Naive thymus-derived CD4-positive, alpha-beta T cell (primary cell): ENCODE measurements around the gene ZDHHC17. TPM values are rescaled to one million over a fixed set of nuclear protein-coding genes. Genes with fewer than 3 reads are reported as not detected.
A peak's percentile ranks its signal among the peaks of the same experiment; 100 is the strongest.

Source experiments
- ATAC-seq: fragments of 150-1000 bp; cut with Tn5 transposase; 2 replicates; pipeline ENCODE4 v1.10.0; 2021; ENCODE audit warnings: mild to moderate bottlenecking, moderate library complexity
- CTCF ChIA-PET: fragments of 350-600 bp; sonication (Branson Sonifier 250); formaldehyde crosslinking; loops from one replicate; lab custom pipeline; 2021; ENCODE audit warnings: antibody characterized with exemption; lab: Charles Lee
- POLR2A ChIA-PET: fragments of 350-600 bp; sonication (Branson Sonifier 250); formaldehyde crosslinking; loops from one replicate; lab custom pipeline; 2021; ENCODE audit warnings: antibody characterized with exemption, inconsistent platforms; lab: Charles Lee
- DNase-seq, 9 donors: peaks; one replicate each; pipeline versions ENCODE4 v3.0.0 to v3.0.0-alpha.2; 2020 to 2022; ENCODE audit warnings: mixed read lengths in 1 of 9
- H3K27ac ChIP-seq: one replicate; pipeline ENCODE4 v1.7.0; 2013; ENCODE audit warnings: mild to moderate bottlenecking, low read depth, low read length, moderate library complexity
- H3K27me3 ChIP-seq, 2 donors: one replicate each; pipeline ENCODE4 v1.7.0; 2013; ENCODE audit warnings: low read length in 2 of 2, mild to moderate bottlenecking in 2 of 2, moderate library complexity in 2 of 2; ENCODE audit not compliant: control insufficient read depth in 2 of 2, insufficient read depth in 2 of 2
- H3K36me3 ChIP-seq, 3 experiments: 1 replicate in 2 of 3; 2 replicates in 1 of 3; pipeline ENCODE4 v1.7.0; 2013; ENCODE audit warnings: low read length in 3 of 3, mild to moderate bottlenecking in 3 of 3, moderate library complexity in 1 of 3; ENCODE audit not compliant: insufficient read depth in 3 of 3, control insufficient read depth in 2 of 3
- H3K4me1 ChIP-seq, 2 donors: one replicate each; pipeline ENCODE4 v1.7.0; 2013; ENCODE audit warnings: low read length in 2 of 2, mild to moderate bottlenecking in 2 of 2, moderate library complexity in 1 of 2; ENCODE audit not compliant: control insufficient read depth in 2 of 2, insufficient read depth in 2 of 2
- H3K4me3 ChIP-seq: 2 replicates; pipeline ENCODE4 v1.7.0; 2013; ENCODE audit warnings: mild to moderate bottlenecking, low read length
- H3K9me3 ChIP-seq, 3 experiments: 1 replicate in 2 of 3; 2 replicates in 1 of 3; pipeline ENCODE4 v1.7.0; 2013; ENCODE audit warnings: low read length in 3 of 3; ENCODE audit not compliant: control insufficient read depth in 2 of 3
- H3K27ac Mint-ChIP-seq, 9 donors: one replicate each; pipeline ENCODE4 v1.8.0; 2020 to 2022; ENCODE audit warnings: mixed read lengths in 9 of 9, mild to moderate bottlenecking in 8 of 9, moderate library complexity in 5 of 9, inconsistent platforms in 2 of 9
- H3K27me3 Mint-ChIP-seq, 5 donors: one replicate each; pipeline ENCODE4 v1.8.0; 2021 to 2022; ENCODE audit warnings: mixed read lengths in 5 of 5, mild to moderate bottlenecking in 1 of 5
- H3K36me3 Mint-ChIP-seq, 5 donors: one replicate each; pipeline ENCODE4 v1.8.0; 2020 to 2022; ENCODE audit warnings: mixed read lengths in 5 of 5, mild to moderate bottlenecking in 3 of 5, inconsistent platforms in 1 of 5
- H3K4me1 Mint-ChIP-seq, 7 donors: one replicate each; pipeline ENCODE4 v1.8.0; 2020 to 2022; ENCODE audit warnings: mixed read lengths in 7 of 7, mild to moderate bottlenecking in 3 of 7, inconsistent platforms in 1 of 7
- H3K4me3 Mint-ChIP-seq, 10 donors: one replicate each; pipeline ENCODE4 v1.8.0; 2020 to 2022; ENCODE audit warnings: mild to moderate bottlenecking in 10 of 10, mixed read lengths in 10 of 10, moderate library complexity in 6 of 10, inconsistent platforms in 2 of 10
- H3K9me3 Mint-ChIP-seq, 11 donors: one replicate each; pipeline ENCODE4 v1.8.0; 2020 to 2022; ENCODE audit warnings: mixed read lengths in 11 of 11, mild to moderate bottlenecking in 4 of 11, inconsistent platforms in 1 of 11, moderate library complexity in 1 of 11
- intact Hi-C, 2 donors: fragments of 100-400 bp; cut with micrococcal nuclease; formaldehyde crosslinking; loops; one replicate each; pipeline ENCODE4 v1.15.1; 2023
- polyA plus RNA-seq, 2 donors: library from polyadenylated mRNA; unstranded; fragments of 300-500 nt; fragmentation: Illumina TruSeq; gene quantifications; one replicate each; pipeline ENCODE4 v1.2.3, GENCODE V29; 2021
- total RNA-seq, 6 experiments: library from RNA in 5 of 6; stranded (reverse) in 5 of 6; gene quantifications; 1 replicate in 5 of 6; 2 replicates in 1 of 6; pipeline ENCODE4 v1.2.3 and lab custom pipeline; 2021 to 2026

ZDHHC17 gene
- total and polyA plus RNA-seq, 7 experiments from 2014 or later: 12.4 to 60.9 (median 47.9) TPM

DNA sequence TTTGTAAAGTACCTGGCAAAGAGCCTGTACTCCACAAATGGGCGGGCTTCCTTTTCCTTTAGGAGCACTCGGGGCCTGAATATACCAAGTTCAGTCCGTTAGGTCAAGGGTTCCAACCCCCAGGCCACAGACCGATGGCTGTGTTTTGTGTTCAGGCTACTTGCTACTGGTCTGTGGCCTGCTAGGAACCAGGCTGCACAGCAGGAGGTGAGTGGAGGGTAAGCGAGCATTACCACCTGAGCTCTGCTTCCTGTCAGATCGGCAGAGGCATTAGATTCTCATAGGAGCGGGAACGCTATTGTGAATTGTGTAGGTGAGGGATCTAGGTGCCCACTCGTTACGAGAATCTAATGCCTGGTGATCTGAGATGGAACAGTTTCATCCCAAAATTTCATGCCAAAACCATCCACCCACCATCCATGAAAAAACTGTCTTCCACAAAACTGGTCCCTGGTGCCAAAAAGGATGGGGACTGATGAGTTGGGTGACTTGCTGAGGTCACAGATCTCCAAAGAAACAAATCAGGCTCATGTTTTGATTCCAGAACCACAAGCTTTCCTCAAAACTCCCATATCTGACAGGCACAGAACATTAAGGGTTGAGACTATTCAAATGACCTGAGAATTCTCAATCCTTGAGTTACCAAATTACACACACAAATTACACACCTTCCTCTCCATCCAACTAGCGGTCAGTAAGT, 110.7 kb downstream of the ZDHHC17 start:
- Mint-ChIP-seq H3K36me3 (no peaks in the 10 kb centered on the region), H3K27me3 (peaks cover 36 to 68% (median 60%) of the 10 kb centered on the region in 5 donors), H3K4me1 (peaks cover 4 to 20% (median 11%) of the 10 kb centered on the region in 7 donors), H3K27ac (no peak overlapping the region), H3K4me3 (no peak overlapping the region), H3K9me3 (peaks cover 0 to 2% (median 0%) of the 10 kb centered on the region in 11 donors)
- POLR2A ChIA-PET: no interaction called here
- no peaks in the 10 kb centered on the region for H3K9me3 ChIP-seq
- no peak overlapping the region for H3K4me3 ChIP-seq
- no peak for ATAC-seq
- DNase-seq: no peak
- no peak overlapping the region for H3K27ac ChIP-seq
- H3K4me1 ChIP-seq: peaks cover 6% of the 10 kb centered on the region in 2 donors
- H3K36me3 ChIP-seq: no peaks in the 10 kb centered on the region
- peaks cover 0 to 10% of the 10 kb centered on the region in 2 donors for H3K27me3 ChIP-seq
- CTCF ChIA-PET: no interaction called here
- intact Hi-C loops: loop anchor here in 1 of 2 donors (5.0 kb wide), 3 partner anchors 138 to 317 kb away; partner anchors contain the start of genes E2F7 and OSBPL8

DNA sequence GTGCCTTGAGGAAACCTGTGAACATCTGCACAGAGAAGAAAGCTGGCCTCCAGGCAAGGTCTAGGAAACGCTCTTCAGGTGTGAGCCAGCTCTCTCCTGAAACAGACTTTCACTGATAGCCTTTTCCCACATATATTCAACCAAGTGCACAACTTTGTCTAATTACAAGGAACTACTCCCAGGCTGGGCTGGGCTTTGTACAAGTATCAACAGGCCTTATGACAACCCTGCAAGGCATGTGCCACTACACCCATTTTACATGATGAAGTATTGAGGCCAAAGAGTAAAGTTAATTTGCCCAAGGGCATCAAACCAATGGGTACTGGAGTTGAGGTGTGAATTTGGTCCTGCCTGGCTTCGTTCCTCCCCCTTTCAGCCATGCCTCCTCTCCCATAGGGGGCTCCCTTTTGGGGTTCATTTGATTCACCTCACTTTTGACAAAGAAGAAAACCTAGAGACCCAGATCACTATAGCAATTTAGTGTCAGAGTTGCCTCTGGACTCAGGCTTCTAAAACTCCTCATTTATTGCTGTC, 112.8 kb downstream of the ZDHHC17 start:
- H3K36me3 Mint-ChIP-seq: no peaks in the 10 kb centered on the region
- H3K4me1 Mint-ChIP-seq: peaks cover 5 to 23% (median 14%) of the 10 kb centered on the region in 7 donors
- Histone ChIP-seq H3K4me3 (no peak overlapping the region), H3K36me3 (no peaks in the 10 kb centered on the region), H3K4me1 (peaks cover 6% of the 10 kb centered on the region in 2 donors), H3K27me3 (peaks cover 0 to 10% of the 10 kb centered on the region in 2 donors), H3K9me3 (no peaks in the 10 kb centered on the region), H3K27ac (no peak overlapping the region)
- POLR2A ChIA-PET: no interaction called here
- H3K27me3 Mint-ChIP-seq: peaks cover 57 to 63% (median 63%) of the 10 kb centered on the region in 5 donors
- peaks cover 0 to 2% (median 0%) of the 10 kb centered on the region in 11 donors for H3K9me3 Mint-ChIP-seq
- no peak overlapping the region for H3K27ac Mint-ChIP-seq
- CTCF ChIA-PET: no interaction called here
- peak overlapping the region in 3 of 10 donors; percentile 11 to 93 (median 34) for H3K4me3 Mint-ChIP-seq
- no peak for ATAC-seq
- DNase-seq: no peak
- intact Hi-C loops: loop anchor here in 1 of 2 donors (5.0 kb wide), 3 partner anchors 136 to 319 kb away; partner anchors contain the start of genes E2F7 and OSBPL8

DNA sequence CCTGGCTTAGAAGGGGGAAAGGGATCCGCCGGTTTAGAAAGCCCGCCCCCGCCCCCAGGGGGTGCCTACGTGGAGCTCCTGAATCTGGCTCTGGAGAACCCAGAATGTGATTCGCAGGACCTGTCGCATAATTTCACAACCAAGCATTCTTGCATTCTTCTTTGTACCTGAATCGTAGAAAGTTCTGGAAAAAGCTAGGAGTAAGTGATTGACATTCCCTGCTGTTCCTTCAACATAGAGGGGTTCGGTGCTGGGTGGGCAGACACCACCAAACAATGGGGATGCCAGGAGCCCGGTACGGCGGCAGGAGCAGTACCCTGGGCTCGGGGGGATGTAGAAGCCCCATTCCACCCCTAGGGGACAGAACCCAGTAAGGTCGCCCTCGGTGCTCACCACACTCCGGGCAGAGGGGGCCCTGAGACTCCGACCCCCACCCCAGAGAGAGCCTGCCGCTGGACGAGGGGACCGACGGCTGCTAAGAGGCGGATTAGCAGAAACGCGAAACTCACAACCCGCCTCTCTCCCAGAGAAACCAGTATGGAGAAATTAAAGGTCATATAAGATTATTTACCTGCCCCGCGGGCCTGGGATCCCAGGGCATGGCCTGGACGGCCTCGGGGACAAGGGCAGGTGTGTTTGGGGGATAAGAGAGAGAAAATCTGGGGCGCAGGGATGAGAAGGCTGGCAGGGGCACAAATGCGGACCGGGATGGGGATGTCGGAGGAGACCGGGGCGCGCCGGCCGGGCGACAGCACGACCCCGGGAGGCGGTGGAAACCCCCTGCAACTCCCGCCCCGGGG, 114.4 kb downstream of the ZDHHC17 start:
- CTCF ChIA-PET: no interaction called here
- ATAC-seq: peak; percentile 36

DNA sequence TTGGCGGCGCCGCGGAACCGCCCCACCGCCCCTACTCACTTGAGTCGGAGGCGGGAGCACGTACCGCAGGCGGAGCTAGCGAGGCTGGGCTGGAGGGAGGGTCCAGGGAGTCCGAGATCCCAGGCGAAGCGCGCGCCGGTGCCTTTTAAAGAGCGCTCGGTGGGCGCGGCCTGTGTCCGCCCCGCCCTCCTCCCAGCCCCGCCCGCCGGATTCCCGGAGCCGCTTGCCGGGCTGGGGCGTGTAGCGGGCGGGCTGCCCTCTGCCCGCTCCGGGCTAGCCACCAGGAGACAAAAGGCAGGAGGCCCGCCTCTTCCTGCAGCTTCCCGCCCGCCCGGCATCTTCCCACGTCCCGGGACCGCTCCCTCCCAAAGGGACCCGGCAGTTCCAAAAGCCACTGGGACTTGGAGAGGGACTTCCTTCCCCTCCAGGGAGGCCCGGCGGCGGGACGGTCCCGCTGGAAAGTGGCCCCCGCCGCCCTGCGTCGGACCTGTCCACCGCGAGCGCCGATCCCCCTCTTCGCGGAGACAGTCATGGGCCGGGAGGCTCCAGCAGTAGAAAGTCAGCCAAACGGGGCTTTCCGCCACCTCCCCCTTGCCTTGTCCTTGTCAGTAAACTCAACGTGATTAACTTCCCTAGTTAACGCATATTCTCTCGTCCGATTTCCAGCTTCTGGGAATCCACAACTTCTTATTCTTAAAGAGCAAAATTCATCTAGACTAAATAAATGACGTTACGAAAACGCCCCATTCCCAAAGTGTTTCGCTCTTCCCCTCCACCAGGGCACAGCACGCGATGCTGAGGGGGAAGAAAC, 115.2 kb downstream of the ZDHHC17 start, which contains the start of gene CSRP2:
Gene CSRP2 (minus strand): TSS at position 121 of the 811 bp plus-strand sequence. CDS start 12,759 bp downstream, outside the sequence.
- Mint-ChIP-seq H3K27me3 (peaks cover 44 to 66% (median 53%) of the 10 kb centered on the region in 5 donors), H3K4me3 (peak within 1 kb of the TSS; percentile 92 to 96 (median 94)), H3K36me3 (no peaks in the 10 kb centered on the region), H3K4me1 (peaks cover 5 to 23% (median 14%) of the 10 kb centered on the region in 7 donors), H3K9me3 (no peaks in the 10 kb centered on the region), H3K27ac (peak within 1 kb of the TSS in 3 of 9 donors; percentile 64 to 76 (median 72))
- Histone ChIP-seq H3K27ac (peak within 1 kb of the TSS; percentile 6), H3K4me1 (peaks cover 6% of the 10 kb centered on the region in 2 donors), H3K4me3 (peak within 1 kb of the TSS; percentile 43), H3K27me3 (peaks cover 0 to 10% of the 10 kb centered on the region in 2 donors), H3K9me3 (no peaks in the 10 kb centered on the region), H3K36me3 (no peaks in the 10 kb centered on the region)
- ChIA-PET CTCF (no interaction called here), POLR2A (no interaction called here)
- intact Hi-C loops: loop anchor here in 1 of 2 donors (2.0 to 5.0 kb wide), 4 partner anchors 114 to 322 kb away; partner anchors contain the start of genes E2F7, OSBPL8 and ZDHHC17
- DNase-seq: peak; percentile 16 to 74 (median 43)
- peak; percentile 77 for ATAC-seq

More for the DNA sequence above, 114.4 kb downstream of the ZDHHC17 start:
- POLR2A ChIA-PET: no interaction called here
- DNase-seq: peak in 6 of 9 donors; percentile 7 to 24 (median 12)
- Histone ChIP-seq H3K4me3 (peak overlapping the region; percentile 43), H3K27me3 (peaks cover 0 to 10% of the 10 kb centered on the region in 2 donors), H3K27ac (peak overlapping the region; percentile 6), H3K36me3 (no peaks in the 10 kb centered on the region), H3K9me3 (no peaks in the 10 kb centered on the region), H3K4me1 (peaks cover 6% of the 10 kb centered on the region in 2 donors)
- H3K36me3 Mint-ChIP-seq: no peaks in the 10 kb centered on the region
- peaks cover 52 to 68% (median 56%) of the 10 kb centered on the region in 5 donors for H3K27me3 Mint-ChIP-seq
- H3K4me1 Mint-ChIP-seq: peaks cover 5 to 23% (median 14%) of the 10 kb centered on the region in 7 donors
- peak overlapping the region; percentile 92 to 96 (median 94) for H3K4me3 Mint-ChIP-seq
- peak overlapping the region in 1 of 9 donors; percentile 76 for H3K27ac Mint-ChIP-seq
- H3K9me3 Mint-ChIP-seq: no peaks in the 10 kb centered on the region
- intact Hi-C loops: loop anchor here in 1 of 2 donors (2.0 to 5.0 kb wide), 4 partner anchors 113 to 321 kb away; partner anchors contain the start of genes E2F7, OSBPL8 and ZDHHC17

DNA sequence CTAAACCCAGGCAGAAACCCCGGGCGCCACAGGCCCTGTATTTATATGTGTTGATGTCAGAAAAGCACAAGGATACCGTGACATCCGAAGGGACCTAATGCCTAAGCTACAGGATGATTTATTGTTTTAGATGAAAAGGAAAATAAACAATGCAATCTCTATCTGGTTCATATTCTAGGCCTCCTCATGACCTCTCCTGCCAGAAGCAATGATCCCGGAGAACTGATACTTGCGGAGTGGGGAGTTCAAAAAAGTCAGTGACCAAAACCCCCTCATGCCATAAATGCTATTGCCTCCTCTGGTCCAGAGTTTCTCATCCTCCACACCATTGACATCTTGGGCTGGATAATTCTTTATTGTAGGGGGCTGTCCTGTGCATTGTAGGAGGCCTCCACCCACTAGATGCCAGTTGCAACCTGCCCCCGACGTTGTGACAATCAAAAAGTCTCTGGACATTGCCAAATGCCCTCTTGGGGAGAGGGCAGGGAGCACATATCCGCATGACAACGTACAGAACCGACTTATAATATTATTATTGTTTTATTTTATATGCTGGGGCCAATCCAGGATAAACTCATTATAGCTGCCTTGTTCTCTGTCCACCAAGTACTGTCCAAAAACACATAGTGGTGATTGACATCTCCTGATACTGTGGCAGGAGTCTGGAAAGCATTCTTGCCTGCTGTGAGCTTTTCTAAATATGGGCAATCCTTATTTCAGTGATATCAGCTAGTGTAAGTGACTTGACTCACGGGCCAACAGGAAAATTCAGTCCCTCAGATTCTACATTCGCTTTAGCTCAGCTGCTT, 116.0 kb downstream of the ZDHHC17 start:
- CTCF ChIA-PET: no interaction called here
- POLR2A ChIA-PET: no interaction called here
- peak overlapping the region in 3 of 9 donors; percentile 23 to 72 (median 64) for H3K27ac Mint-ChIP-seq

More for the DNA sequence above, 116.0 kb downstream of the ZDHHC17 start:
- peaks cover 37 to 65% (median 47%) of the 10 kb centered on the region in 5 donors for H3K27me3 Mint-ChIP-seq
- no peak overlapping the region for H3K4me3 ChIP-seq
- peaks cover 5 to 23% (median 14%) of the 10 kb centered on the region in 7 donors for H3K4me1 Mint-ChIP-seq
- H3K27me3 ChIP-seq: peaks cover 0 to 10% of the 10 kb centered on the region in 2 donors
- no peak overlapping the region for H3K27ac ChIP-seq
- intact Hi-C loops: loop anchor here in 1 of 2 donors (2.0 to 5.0 kb wide), 4 partner anchors 115 to 323 kb away; partner anchors contain the start of genes E2F7, OSBPL8 and ZDHHC17
- no peaks in the 10 kb centered on the region for H3K9me3 ChIP-seq
- no peaks in the 10 kb centered on the region for H3K36me3 Mint-ChIP-seq
- no peaks in the 10 kb centered on the region for H3K9me3 Mint-ChIP-seq
- DNase-seq (no peak), ATAC-seq (no peak)
- H3K4me3 Mint-ChIP-seq: peak overlapping the region; percentile 79 to 93 (median 90)
- peaks cover 6% of the 10 kb centered on the region in 2 donors for H3K4me1 ChIP-seq
- H3K36me3 ChIP-seq: no peaks in the 10 kb centered on the region
